Activated CD4-positive, alpha-beta T cell treated with anti-CD3 and anti-CD28 coated beads for 36 hours (primary cell): Measurements from ENCODE around the gene ABHD8. TPM values are rescaled to one million over a fixed set of nuclear protein-coding genes. Genes with fewer than 3 reads are reported as not detected.

Source experiments
- ATAC-seq: fragments of 200-7000 bp; cut with Tn5 transposase; one replicate; pipeline ENCODE4 v1.10.0; 2021; ENCODE audit warnings: mild to moderate bottlenecking, moderate library complexity
- CTCF ChIA-PET: fragments of 350-600 bp; sonication (Branson Sonifier 250); formaldehyde crosslinking; loops from one replicate; lab custom pipeline; 2021; ENCODE audit warnings: antibody characterized with exemption; lab: Charles Lee
- POLR2A ChIA-PET: fragments of 350-600 bp; sonication (Branson Sonifier 250); formaldehyde crosslinking; loops from one replicate; lab custom pipeline; 2021; ENCODE audit warnings: antibody characterized with exemption, inconsistent platforms; lab: Charles Lee
- DNase-seq: peaks from one replicate; pipeline ENCODE4 v3.0.0-alpha.2; 2020
- H3K27ac Mint-ChIP-seq: one replicate; pipeline ENCODE4 v1.8.0; 2021; ENCODE audit warnings: mixed read lengths
- H3K27me3 Mint-ChIP-seq: one replicate; pipeline ENCODE4 v1.8.0; 2021; ENCODE audit warnings: mixed read lengths
- H3K36me3 Mint-ChIP-seq: one replicate; pipeline ENCODE4 v1.8.0; 2021; ENCODE audit warnings: low read depth, mixed read lengths
- H3K4me1 Mint-ChIP-seq: one replicate; pipeline ENCODE4 v1.8.0; 2021; ENCODE audit warnings: mixed read lengths
- H3K4me3 Mint-ChIP-seq: one replicate; pipeline ENCODE4 v1.8.0; 2021; ENCODE audit warnings: mild to moderate bottlenecking, moderate library complexity, mixed read lengths
- H3K9me3 Mint-ChIP-seq: one replicate; pipeline ENCODE4 v1.8.0; 2021; ENCODE audit warnings: low read depth, mixed read lengths
- intact Hi-C, 2 experiments: fragments of 100-400 bp; cut with DNase I in 1 of 2; cut with micrococcal nuclease in 1 of 2; formaldehyde crosslinking; loops; one replicate each; pipeline versions ENCODE4 v1.14.2 to v1.15.1; 2022 to 2024; cut with DNase I, micrococcal nuclease
- total RNA-seq, 2 experiments: library from RNA; stranded (reverse); gene quantifications; one replicate each; pipeline ENCODE4 v1.2.3, GENCODE V29; 2021

ABHD8 gene
- total RNA-seq, 2 experiments from 2014 or later, result 6.1 to 8.0 TPM

- Mint-ChIP-seq H3K27ac (no peak overlapping the region), H3K36me3 (peaks cover 5% of the 10 kb centered on the region), H3K9me3 (no peaks in the 10 kb centered on the region), H3K4me1 (peaks cover 13% of the 10 kb centered on the region), H3K4me3 (no peak overlapping the region), H3K27me3 (no peaks in the 10 kb centered on the region)
- intact Hi-C loops, result no loop called here
- ChIA-PET POLR2A (no interaction called here), CTCF (interaction anchor here (0.9 to 1.1 kb wide), 2 partner anchors 16 to 20 kb away, joined by 3 read pairs; no protein-coding TSS in a partner anchor)
- DNase-seq, result no peak
- no peak for ATAC-seq
Observed at GRCh38 chr19:17326595-17326966, 23.4 kb upstream of the ABHD8 start.

- Mint-ChIP-seq H3K27ac (no peak overlapping the region), H3K9me3 (no peaks in the 10 kb centered on the region), H3K27me3 (no peaks in the 10 kb centered on the region), H3K4me1 (peaks cover 13% of the 10 kb centered on the region), H3K36me3 (peaks cover 5% of the 10 kb centered on the region), H3K4me3 (no peak overlapping the region)
- ATAC-seq (no peak), DNase-seq (no peak)
- ChIA-PET CTCF (interaction anchor here (0.9 kb wide), 1 partner anchor 20 kb away, joined by 3 read pairs; no protein-coding TSS in a partner anchor), POLR2A (no interaction called here)
- intact Hi-C loops, result no loop called here
Observed at GRCh38 chr19:17325881-17326594, 22.8 kb upstream of the ABHD8 start.

GRCh38 chr19:17325133-17325532 lies 21.9 kb upstream of the ABHD8 start:
- intact Hi-C loops, result no loop called here
- Mint-ChIP-seq H3K27me3 (no peaks in the 10 kb centered on the region), H3K27ac (no peak overlapping the region), H3K4me3 (no peak overlapping the region), H3K36me3 (peaks cover 13% of the 10 kb centered on the region), H3K4me1 (peaks cover 10% of the 10 kb centered on the region), H3K9me3 (no peaks in the 10 kb centered on the region)
- no peak for DNase-seq
- ChIA-PET CTCF (no interaction called here), POLR2A (interaction anchor here (0.7 kb wide), 1 partner anchor 10 kb away, joined by 3 read pairs; no protein-coding TSS in a partner anchor)
- ATAC-seq, result no peak

GRCh38 chr19:17324357-17325114 lies 21.3 kb upstream of the ABHD8 start:
- CTCF ChIA-PET, result no interaction called here
- Mint-ChIP-seq H3K9me3 (no peaks in the 10 kb centered on the region), H3K27ac (no peak overlapping the region), H3K27me3 (no peaks in the 10 kb centered on the region), H3K4me3 (no peak overlapping the region), H3K4me1 (peaks cover 6% of the 10 kb centered on the region), H3K36me3 (peaks cover 16% of the 10 kb centered on the region)
- intact Hi-C loops, result no loop called here
- POLR2A ChIA-PET, result interaction anchor here (0.7 kb wide), 1 partner anchor 11 kb away, joined by 3 read pairs; no protein-coding TSS in a partner anchor
- ATAC-seq (no peak), DNase-seq (no peak)

- Mint-ChIP-seq H3K36me3 (peaks cover 16% of the 10 kb centered on the region), H3K4me1 (peaks cover 6% of the 10 kb centered on the region), H3K27ac (no peak overlapping the region), H3K27me3 (no peaks in the 10 kb centered on the region), H3K4me3 (no peak overlapping the region), H3K9me3 (no peaks in the 10 kb centered on the region)
- ATAC-seq (peak; percentile 43), DNase-seq (peak; percentile 45)
- CTCF ChIA-PET, result no interaction called here
- intact Hi-C loops, result no loop called here
- POLR2A ChIA-PET, result no interaction called here
Observed at GRCh38 chr19:17323964-17324332, 20.7 kb upstream of the ABHD8 start.

- H3K4me3 Mint-ChIP-seq, result no peak overlapping the region
- peaks cover 6% of the 10 kb centered on the region for H3K4me1 Mint-ChIP-seq
- CTCF ChIA-PET, result no interaction called here
Observed at GRCh38 chr19:17323300-17323963, 20.2 kb upstream of the ABHD8 start.

GRCh38 chr19:17322854-17323253 lies 19.6 kb upstream of the ABHD8 start:
- DNase-seq, result no peak
- intact Hi-C loops, result no loop called here
- CTCF ChIA-PET, result no interaction called here
- H3K4me3 Mint-ChIP-seq, result no peak overlapping the region
- POLR2A ChIA-PET, result no interaction called here
- H3K27me3 Mint-ChIP-seq, result no peaks in the 10 kb centered on the region
- peaks cover 16% of the 10 kb centered on the region for H3K36me3 Mint-ChIP-seq
- no peak overlapping the region for H3K27ac Mint-ChIP-seq
- ATAC-seq, result no peak
- H3K9me3 Mint-ChIP-seq, result no peaks in the 10 kb centered on the region
- H3K4me1 Mint-ChIP-seq, result peaks cover 4% of the 10 kb centered on the region

More at GRCh38 chr19:17323300-17323963, 20.2 kb upstream of the ABHD8 start:
- DNase-seq (no peak), ATAC-seq (no peak)
- Mint-ChIP-seq H3K9me3 (no peaks in the 10 kb centered on the region), H3K27ac (no peak overlapping the region), H3K27me3 (no peaks in the 10 kb centered on the region), H3K36me3 (peaks cover 16% of the 10 kb centered on the region)
- POLR2A ChIA-PET, result no interaction called here
- intact Hi-C loops, result no loop called here

GRCh38 chr19:17321655-17322489 lies 18.6 kb upstream of the ABHD8 start:
- POLR2A ChIA-PET, result interaction anchor here (0.7 to 0.9 kb wide), 2 partner anchors 13 to 248 kb away, joined by 3 read pairs; partner anchors contain the start of gene DDA1
- ATAC-seq, result no peak
- CTCF ChIA-PET, result no interaction called here
- Mint-ChIP-seq H3K4me3 (no peak overlapping the region), H3K4me1 (peaks cover 3% of the 10 kb centered on the region), H3K36me3 (peaks cover 16% of the 10 kb centered on the region), H3K27ac (no peak overlapping the region), H3K27me3 (no peaks in the 10 kb centered on the region), H3K9me3 (no peaks in the 10 kb centered on the region)
- DNase-seq, result no peak
- intact Hi-C loops, result no loop called here

- no peaks in the 10 kb centered on the region for H3K27me3 Mint-ChIP-seq
- ChIA-PET POLR2A (interaction anchor here (1.1 kb wide), 1 partner anchor 52 kb away, joined by 3 read pairs; no protein-coding TSS in a partner anchor), CTCF (interaction anchor here (1.0 kb wide), 1 partner anchor 11 kb away, joined by 3 read pairs; the partner anchor contains the start of gene DDA1)
- ATAC-seq (no peak), DNase-seq (no peak)
- no peaks in the 10 kb centered on the region for H3K9me3 Mint-ChIP-seq
- peaks cover 3% of the 10 kb centered on the region for H3K4me1 Mint-ChIP-seq
- intact Hi-C loops, result no loop called here
- H3K36me3 Mint-ChIP-seq, result peaks cover 26% of the 10 kb centered on the region
- H3K4me3 Mint-ChIP-seq, result no peak overlapping the region
- H3K27ac Mint-ChIP-seq, result no peak overlapping the region
Observed at GRCh38 chr19:17320435-17320834, 17.2 kb upstream of the ABHD8 start.

GRCh38 chr19:17319473-17320238 lies 16.4 kb upstream of the ABHD8 start:
- CTCF ChIA-PET, result no interaction called here
- Mint-ChIP-seq H3K9me3 (no peaks in the 10 kb centered on the region), H3K27ac (no peak overlapping the region), H3K4me3 (no peak overlapping the region), H3K36me3 (peaks cover 27% of the 10 kb centered on the region), H3K27me3 (no peaks in the 10 kb centered on the region), H3K4me1 (peaks cover 3% of the 10 kb centered on the region)
- no peak for DNase-seq
- ATAC-seq, result no peak
- POLR2A ChIA-PET, result interaction anchor here (1.1 kb wide), 1 partner anchor 53 kb away, joined by 3 read pairs; no protein-coding TSS in a partner anchor
- intact Hi-C loops, result no loop called here
